Measurements from ENCODE around the gene C22orf23. TPM values are rescaled to one million over a fixed set of nuclear protein-coding genes. Genes with fewer than 3 reads are reported as not detected.

C22orf23 gene
- total and polyA plus RNA-seq, 2 donors: 0.09 to 0.34 TPM

DNA sequence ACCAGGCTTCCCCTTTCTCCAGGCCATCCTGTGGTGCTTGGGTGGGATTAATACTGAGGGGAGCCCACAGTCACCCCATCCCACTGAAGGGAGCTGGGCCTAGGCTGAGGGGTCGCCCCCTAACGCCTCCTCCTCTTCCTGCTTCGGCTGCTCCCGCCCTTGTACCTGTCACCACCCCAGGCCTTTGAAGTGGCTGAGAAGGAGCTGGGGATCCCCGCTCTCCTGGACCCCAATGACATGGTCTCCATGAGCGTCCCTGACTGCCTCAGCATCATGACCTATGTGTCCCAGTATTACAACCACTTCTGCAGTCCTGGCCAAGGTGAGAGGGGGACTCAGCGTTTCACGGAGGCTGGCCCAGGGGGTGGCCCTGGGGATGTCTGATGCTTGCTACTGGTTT, 41.2 kb downstream of the C22orf23 start:
- WGBS: 82% methylated on average over 8 of the region's 8 CpGs

DNA sequence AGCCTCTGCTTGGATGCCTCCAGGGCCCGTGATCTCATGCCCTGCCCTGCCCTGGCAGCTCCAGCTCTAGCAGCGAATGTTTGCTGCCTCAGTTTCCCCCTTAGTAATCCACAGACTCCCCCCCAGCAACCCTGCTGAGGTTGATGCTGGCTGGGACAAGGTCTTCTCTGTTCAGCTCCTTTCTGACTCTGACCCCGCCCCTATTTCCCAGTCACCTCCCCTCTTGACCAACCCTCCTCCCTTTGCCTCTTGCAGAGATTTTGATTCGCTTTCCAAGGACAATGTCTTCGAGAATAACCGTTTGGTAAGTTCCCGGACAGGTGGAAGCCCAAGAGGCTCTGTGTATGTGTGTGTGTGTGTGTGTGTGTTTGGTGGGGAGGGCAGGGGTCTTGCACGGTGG, 41.7 kb downstream of the C22orf23 start:
- Histone ChIP-seq H3K9me3 (ENCODE audit: control insufficient read depth in 2 of 2, insufficient read depth in 1 of 2, low read length in 1 of 2) (no peaks in the 10 kb centered on the region), H3K27me3 (ENCODE audit: control insufficient read depth in 2 of 2, insufficient read depth in 1 of 2, low read length in 1 of 2) (no peaks in the 10 kb centered on the region), H3K36me3 (ENCODE audit: control insufficient read depth in 2 of 2, insufficient read depth in 2 of 2, low read length in 1 of 2) (peaks cover 7 to 15% of the 10 kb centered on the region in 2 donors), H3K4me3 (ENCODE audit: low read length in 2 of 2) (no peak overlapping the region), H3K4me1 (ENCODE audit: control insufficient read depth in 2 of 2, insufficient read depth in 2 of 2, low read length in 2 of 2) (peaks cover 3 to 4% of the 10 kb centered on the region in 2 donors), H3K27ac (ENCODE audit: low read depth in 1 of 2, low read length in 1 of 2) (no peak overlapping the region)
- WGBS: 97% methylated on average over 8 of the region's 8 CpGs
- DNase-seq (ENCODE audit: low read depth in 6 of 9, low spot score in 9 of 9): no peak

More for the DNA sequence above, 41.2 kb downstream of the C22orf23 start:
- no peak for DNase-seq (ENCODE audit: low read depth in 6 of 9, low spot score in 9 of 9)
- H3K9me3 ChIP-seq (ENCODE audit: control insufficient read depth in 2 of 2, insufficient read depth in 1 of 2, low read length in 1 of 2): no peaks in the 10 kb centered on the region
- H3K4me1 ChIP-seq (ENCODE audit: control insufficient read depth in 2 of 2, insufficient read depth in 2 of 2, low read length in 2 of 2): peaks cover 0 to 3% of the 10 kb centered on the region in 2 donors
- H3K27ac ChIP-seq (ENCODE audit: low read depth in 1 of 2, low read length in 1 of 2): no peak overlapping the region
- H3K27me3 ChIP-seq (ENCODE audit: control insufficient read depth in 2 of 2, insufficient read depth in 1 of 2, low read length in 1 of 2): no peaks in the 10 kb centered on the region
- H3K4me3 ChIP-seq (ENCODE audit: low read length in 2 of 2): no peak overlapping the region
- peaks cover 9 to 19% of the 10 kb centered on the region in 2 donors for H3K36me3 ChIP-seq (ENCODE audit: control insufficient read depth in 2 of 2, insufficient read depth in 2 of 2, low read length in 1 of 2)

DNA sequence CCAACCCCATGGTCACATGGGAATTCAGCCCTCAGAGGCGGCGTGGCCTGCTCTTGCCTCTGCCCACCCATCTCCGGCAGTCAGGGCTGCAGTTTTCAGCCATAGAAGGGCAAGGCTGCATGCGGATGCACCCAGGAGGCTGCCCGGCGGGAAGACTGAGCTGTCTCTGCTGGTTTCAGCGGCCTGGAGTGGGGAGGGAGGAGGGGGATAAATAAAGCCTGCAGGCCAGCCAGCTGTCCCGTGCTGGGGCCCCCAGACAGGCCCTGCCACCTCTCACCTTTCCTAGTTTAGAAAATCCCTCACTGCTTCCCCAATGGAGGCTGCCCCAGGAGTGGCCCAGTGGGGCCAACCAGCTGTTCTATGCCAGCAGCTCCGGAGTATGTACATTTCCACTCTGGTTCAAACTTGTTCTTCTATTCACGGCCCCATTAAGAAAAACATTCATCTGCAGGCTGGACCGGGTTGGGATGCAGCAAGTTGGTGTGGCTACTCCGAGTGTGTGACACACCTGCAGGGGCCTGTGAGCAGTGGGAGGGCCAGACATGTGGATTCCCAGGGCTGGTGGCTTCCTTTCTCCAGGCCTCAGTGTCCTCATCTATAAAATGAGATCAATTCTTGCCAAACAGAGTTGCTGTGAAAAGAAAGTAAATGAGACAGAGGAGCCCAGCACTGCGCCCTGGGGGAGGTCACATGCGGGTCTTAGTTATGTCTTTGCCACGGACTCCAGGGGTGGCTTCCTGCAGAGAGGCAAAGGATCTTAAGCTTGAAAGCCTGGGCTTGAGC, 42.3 kb downstream of the C22orf23 start:
- Histone ChIP-seq H3K36me3 (ENCODE audit: control insufficient read depth in 2 of 2, insufficient read depth in 2 of 2, low read length in 1 of 2) (peaks cover 4 to 9% of the 10 kb centered on the region in 2 donors), H3K4me3 (ENCODE audit: low read length in 2 of 2) (no peak overlapping the region), H3K27ac (ENCODE audit: low read depth in 1 of 2, low read length in 1 of 2) (no peak overlapping the region), H3K4me1 (ENCODE audit: control insufficient read depth in 2 of 2, insufficient read depth in 2 of 2, low read length in 2 of 2) (peaks cover 3 to 5% of the 10 kb centered on the region in 2 donors), H3K9me3 (ENCODE audit: control insufficient read depth in 2 of 2, insufficient read depth in 1 of 2, low read length in 1 of 2) (no peaks in the 10 kb centered on the region), H3K27me3 (ENCODE audit: control insufficient read depth in 2 of 2, insufficient read depth in 1 of 2, low read length in 1 of 2) (no peaks in the 10 kb centered on the region)
- DNase-seq (ENCODE audit: low read depth in 6 of 9, low spot score in 9 of 9): no peak
- WGBS: 93% methylated on average over 15 of the region's 15 CpGs

DNA sequence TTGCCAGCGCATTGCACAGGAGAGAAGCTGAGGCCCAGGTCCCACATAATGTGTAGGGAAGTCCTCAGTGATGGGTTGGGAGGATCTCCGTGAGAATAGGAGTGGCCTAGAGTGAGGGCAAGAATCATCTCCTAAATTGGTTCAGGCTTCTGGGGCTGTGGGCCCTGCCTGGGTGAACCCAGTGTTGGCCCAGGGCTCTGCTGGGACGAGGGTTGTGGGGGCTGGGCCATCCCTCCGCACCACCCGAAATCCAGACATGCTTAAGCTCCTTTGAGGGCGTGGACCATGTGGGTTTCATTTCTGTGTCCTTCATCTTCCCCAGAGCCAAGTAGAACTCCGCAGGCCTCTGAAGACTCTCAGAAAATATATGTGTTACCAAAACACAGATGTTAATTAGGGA, 43.6 kb downstream of the C22orf23 start:
- no peak for DNase-seq (ENCODE audit: low read depth in 6 of 9, low spot score in 9 of 9)
- no peak overlapping the region for H3K27ac ChIP-seq (ENCODE audit: low read depth in 1 of 2, low read length in 1 of 2)
- H3K4me3 ChIP-seq (ENCODE audit: low read length in 2 of 2): no peak overlapping the region
- no peaks in the 10 kb centered on the region for H3K27me3 ChIP-seq (ENCODE audit: control insufficient read depth in 2 of 2, insufficient read depth in 1 of 2, low read length in 1 of 2)
- peaks cover 4 to 7% of the 10 kb centered on the region in 2 donors for H3K36me3 ChIP-seq (ENCODE audit: control insufficient read depth in 2 of 2, insufficient read depth in 2 of 2, low read length in 1 of 2)
- no peaks in the 10 kb centered on the region for H3K9me3 ChIP-seq (ENCODE audit: control insufficient read depth in 2 of 2, insufficient read depth in 1 of 2, low read length in 1 of 2)
- WGBS: 96% methylated on average over 7 of the region's 7 CpGs
- peaks cover 3 to 10% of the 10 kb centered on the region in 2 donors for H3K4me1 ChIP-seq (ENCODE audit: control insufficient read depth in 2 of 2, insufficient read depth in 2 of 2, low read length in 2 of 2)

DNA sequence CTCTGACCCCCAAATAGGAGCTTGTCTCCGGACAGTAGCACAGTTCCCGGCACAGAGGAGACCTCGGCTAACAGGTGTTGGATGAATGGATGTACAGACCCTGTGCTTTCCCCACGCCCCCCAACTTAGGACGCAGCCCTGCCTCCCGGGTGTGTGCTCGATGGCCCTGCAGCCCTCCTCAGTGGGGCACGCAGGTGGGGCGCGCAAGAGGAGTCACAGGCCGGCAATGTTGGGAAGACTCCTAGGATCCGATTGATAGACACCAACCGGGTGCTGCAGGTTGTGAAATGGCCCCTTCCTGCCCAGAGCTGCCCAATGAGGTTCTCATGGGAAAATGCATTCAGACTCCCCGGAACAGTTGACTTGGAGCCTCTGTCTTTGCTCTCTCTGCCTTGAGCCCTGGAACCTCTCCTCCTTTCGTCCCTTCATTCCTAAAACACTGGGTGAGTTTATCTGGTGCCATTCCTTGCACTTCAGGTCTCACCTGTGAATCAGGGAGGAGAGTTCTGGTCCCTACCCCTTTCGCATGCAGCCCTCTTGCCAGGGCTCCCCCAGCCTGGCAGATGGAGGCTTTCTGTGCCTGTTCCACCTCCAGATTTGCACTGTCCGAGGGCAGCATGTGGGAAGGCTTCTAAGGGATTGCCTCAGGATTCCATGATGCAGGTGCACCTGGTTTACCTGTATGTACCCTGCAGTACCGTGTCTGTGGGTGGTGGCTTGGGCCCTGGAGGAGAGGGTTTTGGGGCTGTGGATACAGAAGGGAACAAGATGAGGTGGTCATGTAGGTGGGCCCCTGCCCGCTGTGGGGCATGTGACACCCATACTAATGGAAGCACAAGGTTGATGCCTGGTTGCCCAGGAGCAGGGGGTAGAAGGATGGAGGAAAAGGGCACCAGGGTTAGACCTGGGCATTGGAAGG, 46.1 kb downstream of the C22orf23 start:
- 81% methylated on average over 19 of the region's 19 CpGs for WGBS
- Histone ChIP-seq H3K36me3 (ENCODE audit: control insufficient read depth in 2 of 2, insufficient read depth in 2 of 2, low read length in 1 of 2) (peaks cover 0 to 5% of the 10 kb centered on the region in 2 donors), H3K4me1 (ENCODE audit: control insufficient read depth in 2 of 2, insufficient read depth in 2 of 2, low read length in 2 of 2) (peaks cover 3 to 10% of the 10 kb centered on the region in 2 donors), H3K27me3 (ENCODE audit: control insufficient read depth in 2 of 2, insufficient read depth in 1 of 2, low read length in 1 of 2) (no peaks in the 10 kb centered on the region), H3K4me3 (ENCODE audit: low read length in 2 of 2) (peak overlapping the region; percentile 42 to 88), H3K27ac (ENCODE audit: low read depth in 1 of 2, low read length in 1 of 2) (no peak overlapping the region), H3K9me3 (ENCODE audit: control insufficient read depth in 2 of 2, insufficient read depth in 1 of 2, low read length in 1 of 2) (no peaks in the 10 kb centered on the region)
- DNase-seq (ENCODE audit: low read depth in 6 of 9, low spot score in 9 of 9): no peak

DNA sequence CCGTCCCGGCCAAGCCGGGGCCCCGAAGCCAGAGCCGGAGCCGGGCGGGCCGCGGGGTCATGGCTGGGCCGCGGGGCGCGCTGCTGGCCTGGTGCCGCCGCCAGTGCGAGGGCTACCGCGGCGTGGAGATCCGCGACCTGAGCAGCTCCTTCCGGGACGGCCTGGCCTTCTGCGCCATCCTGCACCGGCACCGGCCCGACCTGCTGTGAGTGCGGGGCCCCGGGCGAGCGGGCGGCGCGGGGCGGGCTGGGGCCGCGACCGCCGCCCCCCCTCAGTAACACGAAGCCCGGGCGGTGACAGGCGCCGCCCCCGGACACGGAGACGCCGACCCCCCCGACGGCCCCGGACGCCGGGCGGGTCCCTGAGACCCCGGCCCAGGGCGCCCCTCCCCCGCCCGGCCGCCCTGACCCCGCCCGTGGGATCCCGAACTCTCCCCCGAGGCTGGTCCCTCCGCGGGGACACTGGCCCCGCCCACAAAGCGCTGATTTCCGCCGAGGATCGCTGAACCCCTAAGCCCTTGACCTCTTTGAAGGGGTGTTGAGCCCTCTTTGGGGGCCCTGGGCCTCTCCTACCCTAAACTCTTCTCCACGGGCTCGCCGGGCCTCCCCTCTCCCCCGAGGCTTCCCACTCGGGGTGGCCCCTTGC, 46.9 kb downstream of the C22orf23 start:
- Histone ChIP-seq H3K4me3 (ENCODE audit: low read length in 2 of 2) (peak overlapping the region; percentile 42 to 88), H3K4me1 (ENCODE audit: control insufficient read depth in 2 of 2, insufficient read depth in 2 of 2, low read length in 2 of 2) (peaks cover 3 to 10% of the 10 kb centered on the region in 2 donors), H3K27me3 (ENCODE audit: control insufficient read depth in 2 of 2, insufficient read depth in 1 of 2, low read length in 1 of 2) (no peaks in the 10 kb centered on the region), H3K9me3 (ENCODE audit: control insufficient read depth in 2 of 2, insufficient read depth in 1 of 2, low read length in 1 of 2) (no peaks in the 10 kb centered on the region), H3K27ac (ENCODE audit: low read depth in 1 of 2, low read length in 1 of 2) (peak overlapping the region in 1 of 2 donors; percentile 72), H3K36me3 (ENCODE audit: control insufficient read depth in 2 of 2, insufficient read depth in 2 of 2, low read length in 1 of 2) (no peaks in the 10 kb centered on the region)
- DNase-seq (ENCODE audit: low read depth in 6 of 9, low spot score in 9 of 9): peak in 2 of 9 donors; percentile 30 to 35
- WGBS: 1% methylated on average over 75 of the region's 75 CpGs

DNA sequence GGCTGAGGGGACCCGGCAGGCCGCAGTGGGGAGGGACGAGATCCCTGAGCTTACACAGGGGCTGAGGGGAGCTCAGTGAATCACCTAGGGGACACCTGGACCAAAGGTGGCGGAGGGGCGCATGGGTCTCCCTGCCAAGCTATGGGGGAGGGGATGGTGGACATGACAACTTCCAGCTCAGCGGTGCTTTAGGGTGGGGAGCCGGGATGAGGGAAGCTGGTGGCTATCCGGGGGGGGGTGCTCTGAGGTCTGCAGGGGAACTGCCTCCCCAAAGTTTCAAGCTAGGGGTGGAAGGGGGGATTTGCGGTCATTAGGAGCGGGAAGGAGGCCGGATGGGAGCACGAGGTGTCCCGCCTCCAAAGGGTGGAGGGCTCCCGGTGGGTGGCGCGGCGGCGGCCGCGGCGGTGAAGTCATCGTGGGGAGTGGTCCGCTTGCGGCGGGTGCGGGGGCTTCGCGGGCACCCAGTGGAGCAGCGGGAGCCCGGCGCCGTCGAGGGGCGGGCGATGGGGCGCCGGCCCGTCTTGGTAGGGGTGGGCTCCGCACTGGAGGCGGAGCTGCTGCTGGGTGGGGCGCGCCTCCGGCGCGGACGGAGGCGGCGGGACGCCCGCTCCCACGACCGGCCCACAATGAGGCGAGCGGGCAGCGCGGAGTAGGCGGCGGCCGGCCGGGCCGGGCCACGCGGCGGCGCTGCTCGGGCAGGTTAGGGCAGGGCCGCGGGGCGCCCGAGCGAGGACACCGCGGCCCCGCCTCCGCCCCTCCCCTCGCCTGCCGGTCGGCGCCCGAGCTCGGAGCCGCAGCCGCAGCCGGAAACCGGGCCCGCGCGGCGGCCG, 47.7 kb downstream of the C22orf23 start, which contains the start of gene MICALL1:
Gene MICALL1, plus strand, starts transcription at position 764 of the 830 bp plus-strand sequence. CDS start 126 bp downstream, outside the sequence.
- 6% methylated on average over 90 of the region's 90 CpGs for WGBS
- peak within 1 kb of the TSS in 1 of 2 donors; percentile 72 for H3K27ac ChIP-seq (ENCODE audit: low read depth in 1 of 2, low read length in 1 of 2)
- H3K9me3 ChIP-seq (ENCODE audit: control insufficient read depth in 2 of 2, insufficient read depth in 1 of 2, low read length in 1 of 2): no peaks in the 10 kb centered on the region
- no peaks in the 10 kb centered on the region for H3K36me3 ChIP-seq (ENCODE audit: control insufficient read depth in 2 of 2, insufficient read depth in 2 of 2, low read length in 1 of 2)
- H3K27me3 ChIP-seq (ENCODE audit: control insufficient read depth in 2 of 2, insufficient read depth in 1 of 2, low read length in 1 of 2): no peaks in the 10 kb centered on the region
- H3K4me1 ChIP-seq (ENCODE audit: control insufficient read depth in 2 of 2, insufficient read depth in 2 of 2, low read length in 2 of 2): peaks cover 3 to 10% of the 10 kb centered on the region in 2 donors
- peak within 1 kb of the TSS; percentile 42 to 88 for H3K4me3 ChIP-seq (ENCODE audit: low read length in 2 of 2)
- peak in 5 of 9 donors; percentile 29 to 57 (median 39) for DNase-seq (ENCODE audit: low read depth in 6 of 9, low spot score in 9 of 9)
